WI38 (cell line): ENCODE measurements around the gene BROX.
"Not testable (repeated sequence)": the region's sequence is repeated elsewhere in the genome, so short reads cannot be mapped to it uniquely, and the experiment has no call there.

Experiments used
- H3K4me3 ChIP-seq: 2 replicates; pipeline ENCODE4 v1.5.1; 2011; ENCODE audit warnings: low read depth, mild to moderate bottlenecking, control low read depth, low read length
- TF ChIP-seq, protein P1 (sequence below): IDR thresholded peaks from 2 replicates; pipeline ENCODE4 v1.5.1; 2012; ENCODE audit warnings: low read depth, mild to moderate bottlenecking, control low read depth, low read length

The BROX gene, protein sequence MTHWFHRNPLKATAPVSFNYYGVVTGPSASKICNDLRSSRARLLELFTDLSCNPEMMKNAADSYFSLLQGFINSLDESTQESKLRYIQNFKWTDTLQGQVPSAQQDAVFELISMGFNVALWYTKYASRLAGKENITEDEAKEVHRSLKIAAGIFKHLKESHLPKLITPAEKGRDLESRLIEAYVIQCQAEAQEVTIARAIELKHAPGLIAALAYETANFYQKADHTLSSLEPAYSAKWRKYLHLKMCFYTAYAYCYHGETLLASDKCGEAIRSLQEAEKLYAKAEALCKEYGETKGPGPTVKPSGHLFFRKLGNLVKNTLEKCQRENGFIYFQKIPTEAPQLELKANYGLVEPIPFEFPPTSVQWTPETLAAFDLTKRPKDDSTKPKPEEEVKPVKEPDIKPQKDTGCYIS

DNA sequence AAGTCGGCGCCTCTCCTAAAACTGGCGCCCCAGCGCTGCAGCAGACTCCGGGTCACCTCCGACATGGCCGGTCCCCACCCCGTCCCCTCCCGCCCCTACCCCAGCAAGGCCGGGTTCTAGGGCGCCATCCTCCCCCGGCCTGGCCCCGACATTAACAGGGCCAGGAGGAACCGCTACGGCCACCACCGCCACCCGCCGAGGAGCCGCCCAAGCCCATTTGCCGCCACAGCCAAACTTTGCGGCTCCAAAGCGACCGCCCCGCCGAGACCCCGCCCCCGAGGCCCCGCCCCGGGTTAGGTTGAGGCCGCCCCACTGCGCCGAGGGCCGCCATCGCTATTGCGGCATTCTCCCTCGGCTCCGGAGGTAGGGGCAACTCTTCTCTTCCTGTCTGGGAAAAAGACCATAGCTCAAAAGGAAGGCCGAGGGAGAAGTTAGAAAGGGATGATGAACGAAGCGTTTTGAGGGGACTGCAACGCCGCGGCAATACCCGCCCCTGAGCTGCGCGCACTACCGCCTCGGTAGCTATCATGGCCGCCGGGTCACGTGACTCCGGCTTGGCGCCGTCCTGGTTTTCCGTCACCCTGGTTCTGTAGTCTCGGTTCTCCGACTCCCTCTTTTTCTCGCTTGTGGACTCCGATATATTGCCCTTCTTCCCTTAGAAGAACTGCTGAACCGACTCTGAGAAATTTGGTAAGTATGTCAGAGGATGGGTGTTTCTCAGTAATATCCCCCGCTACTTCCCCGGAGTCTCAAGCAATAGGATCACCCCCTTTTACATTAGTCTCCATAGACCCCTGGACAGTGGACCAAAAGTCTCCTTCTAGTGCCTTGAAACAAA, at the start of gene BROX, which contains the start of gene AIDA:
TSS of gene BROX (plus strand) at position 312 of the 838 bp plus-strand sequence. CDS start 3,136 bp downstream, outside the sequence.
TSS of gene AIDA (minus strand) at position 239 of the 838 bp plus-strand sequence. CDS start at position 65, 174 bp downstream.
- TF ChIP-seq, protein P1, sequence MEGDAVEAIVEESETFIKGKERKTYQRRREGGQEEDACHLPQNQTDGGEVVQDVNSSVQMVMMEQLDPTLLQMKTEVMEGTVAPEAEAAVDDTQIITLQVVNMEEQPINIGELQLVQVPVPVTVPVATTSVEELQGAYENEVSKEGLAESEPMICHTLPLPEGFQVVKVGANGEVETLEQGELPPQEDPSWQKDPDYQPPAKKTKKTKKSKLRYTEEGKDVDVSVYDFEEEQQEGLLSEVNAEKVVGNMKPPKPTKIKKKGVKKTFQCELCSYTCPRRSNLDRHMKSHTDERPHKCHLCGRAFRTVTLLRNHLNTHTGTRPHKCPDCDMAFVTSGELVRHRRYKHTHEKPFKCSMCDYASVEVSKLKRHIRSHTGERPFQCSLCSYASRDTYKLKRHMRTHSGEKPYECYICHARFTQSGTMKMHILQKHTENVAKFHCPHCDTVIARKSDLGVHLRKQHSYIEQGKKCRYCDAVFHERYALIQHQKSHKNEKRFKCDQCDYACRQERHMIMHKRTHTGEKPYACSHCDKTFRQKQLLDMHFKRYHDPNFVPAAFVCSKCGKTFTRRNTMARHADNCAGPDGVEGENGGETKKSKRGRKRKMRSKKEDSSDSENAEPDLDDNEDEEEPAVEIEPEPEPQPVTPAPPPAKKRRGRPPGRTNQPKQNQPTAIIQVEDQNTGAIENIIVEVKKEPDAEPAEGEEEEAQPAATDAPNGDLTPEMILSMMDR = no peak
- peak within 1 kb of the TSS; percentile 99 for H3K4me3 ChIP-seq

GRCh38 chr1:222663431-222663934, 48.9 kb upstream of the BROX start:
- TF ChIP-seq, protein P1 = no peak
- H3K4me3 ChIP-seq = no peak overlapping the region

DNA sequence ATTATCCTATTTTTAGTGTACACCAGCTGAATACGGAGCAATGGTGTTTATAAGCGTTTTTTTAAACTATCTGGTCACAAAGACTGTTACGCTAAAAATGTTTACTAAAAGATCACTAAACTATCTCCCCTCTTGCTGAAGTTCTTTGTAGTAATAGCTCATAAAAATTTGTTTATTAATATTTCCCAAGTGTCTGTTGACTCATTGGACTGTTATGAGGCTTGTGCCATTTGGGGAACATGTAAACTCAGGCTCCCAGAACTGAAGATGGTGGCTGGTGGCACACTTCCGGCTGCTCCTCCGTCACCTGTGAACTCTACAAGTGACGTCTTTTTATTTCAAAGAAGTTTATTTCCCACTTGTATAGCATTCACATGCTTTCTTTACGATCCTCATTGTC, 46.4 kb upstream of the BROX start:
- no peak overlapping the region for H3K4me3 ChIP-seq
- TF ChIP-seq, protein P1 = no peak

DNA sequence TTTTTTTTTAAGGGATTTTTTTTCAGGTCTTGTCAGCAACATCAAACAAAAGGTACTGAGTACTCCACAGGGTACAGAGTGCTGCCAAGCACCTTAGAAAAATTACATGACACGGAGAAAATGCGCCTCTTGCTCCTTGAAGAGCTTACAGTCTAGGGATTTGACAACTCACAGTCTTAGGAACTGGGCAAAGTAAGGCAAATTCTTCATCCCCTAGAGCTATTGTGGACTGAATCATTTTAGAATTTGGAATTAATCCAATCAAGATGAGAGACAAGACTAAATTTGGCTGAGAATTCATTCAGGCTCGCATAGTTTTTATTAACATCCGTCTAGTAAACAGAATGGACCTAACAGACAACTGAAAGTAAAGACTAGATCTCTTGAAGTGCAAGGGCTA, 44.2 kb upstream of the BROX start:
- H3K4me3 ChIP-seq = not testable (repeated sequence)

DNA sequence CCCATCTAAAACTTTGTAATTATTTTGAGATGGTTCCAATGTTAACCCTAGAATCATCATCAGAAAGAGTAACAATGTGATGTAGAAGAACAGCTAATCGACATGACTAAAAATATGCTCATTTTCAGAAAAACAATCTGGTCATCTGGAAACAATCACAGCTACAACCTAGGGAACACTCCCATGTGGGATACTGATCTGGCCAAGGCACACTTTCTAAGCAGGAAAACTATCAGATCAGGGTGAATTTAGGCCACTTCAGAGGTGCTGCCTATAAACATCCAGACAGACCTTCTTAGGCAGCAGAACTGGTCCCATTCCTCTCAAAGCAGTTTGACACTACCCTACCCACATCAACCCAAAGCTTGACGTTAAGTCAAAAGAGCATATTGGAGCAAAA, 43.3 kb upstream of the BROX start:
- not testable (repeated sequence) for H3K4me3 ChIP-seq

DNA sequence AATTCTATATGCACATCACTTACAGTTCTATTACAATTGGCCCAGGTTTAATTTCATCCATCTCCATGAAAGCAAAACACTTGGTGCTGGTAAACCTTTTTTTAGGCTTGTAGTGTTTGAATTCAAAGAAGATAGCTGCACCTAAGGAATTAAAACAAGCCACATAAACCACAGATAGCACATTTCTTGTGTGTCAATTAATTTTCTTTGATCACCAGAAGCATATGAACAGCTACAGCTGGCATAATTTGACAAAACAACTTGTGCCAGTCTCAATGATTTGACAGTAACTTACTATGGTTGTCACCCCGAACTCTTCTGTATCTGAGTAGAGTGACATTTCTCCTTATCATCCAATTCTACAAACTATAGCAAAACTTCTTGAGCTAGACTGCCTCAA, 42.3 kb upstream of the BROX start:
- TF ChIP-seq, protein P1 = no peak

DNA sequence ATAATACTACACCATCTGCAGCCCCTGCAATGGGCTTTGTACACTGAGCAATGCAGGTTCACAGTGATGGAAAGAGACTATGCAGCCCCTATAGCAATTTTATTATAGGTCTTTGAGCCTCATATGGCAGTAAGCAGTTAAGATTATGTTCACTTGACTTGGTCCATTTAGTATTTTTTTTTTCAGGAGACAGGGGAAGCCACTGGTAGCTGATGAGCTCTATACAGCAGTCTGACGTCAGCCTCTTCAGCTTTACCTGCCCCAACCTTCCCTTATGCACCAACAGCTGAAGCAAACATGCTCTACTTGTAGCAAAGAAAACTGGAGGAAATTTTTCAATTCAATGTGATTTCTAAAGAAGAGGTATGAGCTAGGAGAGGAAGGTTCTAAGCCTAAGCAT, 32.3 kb upstream of the BROX start:
- no peak overlapping the region for H3K4me3 ChIP-seq
- TF ChIP-seq, protein P1 = no peak

More for the DNA sequence above, 42.3 kb upstream of the BROX start:
- H3K4me3 ChIP-seq = no peak overlapping the region

DNA sequence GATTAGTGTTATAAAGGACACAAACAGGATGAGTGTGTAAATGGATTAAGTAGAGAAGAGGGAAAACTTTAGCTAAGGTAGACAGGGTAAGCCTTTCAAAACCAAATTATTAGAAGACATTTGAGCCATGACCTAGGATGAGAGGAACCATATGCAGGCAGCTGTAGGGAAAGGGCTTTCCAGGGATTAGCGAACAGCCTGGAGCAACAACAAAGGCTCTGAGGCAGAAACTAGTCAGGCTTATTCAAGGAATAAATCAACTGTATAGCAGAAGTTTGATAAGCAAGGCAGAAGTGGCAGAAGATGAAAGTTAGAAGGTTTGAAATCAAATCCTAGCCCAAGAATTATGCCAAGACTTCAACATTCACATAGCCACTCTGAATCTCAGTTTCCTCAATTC, 21.3 kb upstream of the BROX start:
- TF ChIP-seq, protein P1 = no peak
- no peak overlapping the region for H3K4me3 ChIP-seq
